Upper lobe of left lung (tissue), 6 donors: Measurements from ENCODE around the gene CHCHD3. TPM values are rescaled to one million over a fixed set of nuclear protein-coding genes. Genes with fewer than 3 reads are reported as not detected.

Source experiments
- ATAC-seq, 2 donors: fragments of 200-7000 bp; cut with Tn5 transposase; one replicate each; pipeline ENCODE4 v1.9.1; 2022; ENCODE audit warnings: mild to moderate bottlenecking in 2 of 2, moderate library complexity in 2 of 2; ENCODE audit not compliant: low FRiP score in 2 of 2
- DNase-seq, 2 donors: peaks; one replicate each; pipeline ENCODE4 v3.0.0-alpha.2; 2019 to 2020
- H3K27ac ChIP-seq, 4 donors: fragments of 200-600 bp; sonication (generic); one replicate each; pipeline ENCODE4 v1.5.1; 2016 to 2019
- H3K27me3 ChIP-seq, 4 donors: fragments of 200-600 bp; sonication (generic); one replicate each; pipeline ENCODE4 v1.5.1; 2017 to 2019
- H3K36me3 ChIP-seq, 4 donors: fragments of 200-600 bp; sonication (generic); one replicate each; pipeline ENCODE4 v1.5.1; 2016 to 2019
- H3K4me1 ChIP-seq, 4 donors: fragments of 200-600 bp; sonication (generic); one replicate each; pipeline ENCODE4 v1.5.1; 2018 to 2019
- H3K4me3 ChIP-seq, 4 donors: fragments of 200-600 bp; sonication (generic); one replicate each; pipeline ENCODE4 v1.5.1; 2017 to 2019; ENCODE audit warnings: mild to moderate bottlenecking in 2 of 4, moderate library complexity in 1 of 4
- H3K9me3 ChIP-seq, 4 donors: fragments of 200-600 bp; sonication (generic); one replicate each; pipeline ENCODE4 v1.5.1; 2018 to 2019
- EP300 ChIP-seq, 4 donors: sonication (generic); formaldehyde crosslinking; IDR thresholded peaks; one replicate each; pipeline ENCODE4 v1.5.1; 2017; ENCODE audit warnings: antibody characterized with exemption in 4 of 4, control low read depth in 2 of 4
- POLR2A ChIP-seq, 4 donors: fragments of 450-650 bp; IDR thresholded peaks; one replicate each; pipeline ENCODE4 v1.5.1; 2016 to 2017; ENCODE audit warnings: antibody characterized with exemption in 4 of 4, mild to moderate bottlenecking in 2 of 4
- POLR2AphosphoS5 ChIP-seq, 2 donors: sonication (generic); formaldehyde crosslinking; IDR thresholded peaks; one replicate each; pipeline ENCODE4 v1.5.1; 2017; ENCODE audit warnings: antibody characterized with exemption in 2 of 2
- WGBS, 2 donors: methylation state at CpG; one replicate each; pipeline ENCODE4 v1.1.5; 2017 to 2018; 5-methylcytosine and 5-hydroxymethylcytosine counted together
- total RNA-seq, 6 donors: library from RNA; depleted of rRNA in 4 of 6; stranded (reverse); fragments of >200 nt in 4 of 6; gene quantifications; one replicate each; pipeline versions ENCODE4 v1.1.0 to v1.2.1, GENCODE V29; 2016 to 2021
- TF ChIP-seq, protein P1 (sequence below), 6 experiments: fragments of 450-650 bp in 4 of 6; fragments of 200-600 bp in 2 of 6; sonication (generic) in 2 of 6; IDR thresholded peaks; one replicate each; pipeline ENCODE4 v1.5.1; 2016 to 2019; ENCODE audit warnings: antibody characterized with exemption in 6 of 6
- donor health status: DM: no; HTN: no; CAD: no; lungs with moderate emphysema.
- donor health status: DM: no; HTN: yes; CAD: no; lungs with severe emphysema.

Gene CHCHD3
- total RNA-seq, 6 donors from 2014 or later = 42.6 to 54.5 (median 48.6) TPM

DNA sequence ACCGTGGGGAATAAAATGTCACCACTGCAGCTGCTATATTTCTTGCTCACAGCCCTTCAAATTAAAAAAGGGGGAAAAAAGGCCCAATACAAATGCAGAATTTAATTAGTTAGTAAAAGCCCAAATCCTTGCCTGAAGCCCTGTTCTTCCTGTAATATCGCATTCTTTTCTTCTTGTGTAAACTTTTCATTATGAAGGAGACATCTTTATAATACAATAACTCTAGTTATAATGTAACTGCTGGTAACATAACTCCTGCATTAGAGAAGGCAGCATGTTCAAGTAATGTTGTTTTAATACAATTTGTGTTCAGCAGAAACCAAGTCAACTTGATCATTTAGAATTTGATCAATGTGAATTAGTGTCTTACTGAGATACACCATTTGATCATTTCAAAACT, 250.9 kb downstream of the CHCHD3 start:
- no peak for ATAC-seq
- Histone ChIP-seq H3K4me1 (no peaks in the 10 kb centered on the region), H3K27ac (no peak overlapping the region), H3K36me3 (no peaks in the 10 kb centered on the region), H3K9me3 (no peaks in the 10 kb centered on the region), H3K27me3 (no peaks in the 10 kb centered on the region), H3K4me3 (no peak overlapping the region)
- WGBS, 2 donors = 72 to 79% methylated on average over 2 of the region's 2 CpGs
- DNase-seq = no peak
- TF ChIP-seq POLR2AphosphoS5 (IDR thresholded peaks at IDR 0.05) (no peak), EP300 (IDR thresholded peaks at IDR 0.05) (no peak), POLR2A (IDR thresholded peaks at IDR 0.05) (no peak)
- TF ChIP-seq, protein P1, sequence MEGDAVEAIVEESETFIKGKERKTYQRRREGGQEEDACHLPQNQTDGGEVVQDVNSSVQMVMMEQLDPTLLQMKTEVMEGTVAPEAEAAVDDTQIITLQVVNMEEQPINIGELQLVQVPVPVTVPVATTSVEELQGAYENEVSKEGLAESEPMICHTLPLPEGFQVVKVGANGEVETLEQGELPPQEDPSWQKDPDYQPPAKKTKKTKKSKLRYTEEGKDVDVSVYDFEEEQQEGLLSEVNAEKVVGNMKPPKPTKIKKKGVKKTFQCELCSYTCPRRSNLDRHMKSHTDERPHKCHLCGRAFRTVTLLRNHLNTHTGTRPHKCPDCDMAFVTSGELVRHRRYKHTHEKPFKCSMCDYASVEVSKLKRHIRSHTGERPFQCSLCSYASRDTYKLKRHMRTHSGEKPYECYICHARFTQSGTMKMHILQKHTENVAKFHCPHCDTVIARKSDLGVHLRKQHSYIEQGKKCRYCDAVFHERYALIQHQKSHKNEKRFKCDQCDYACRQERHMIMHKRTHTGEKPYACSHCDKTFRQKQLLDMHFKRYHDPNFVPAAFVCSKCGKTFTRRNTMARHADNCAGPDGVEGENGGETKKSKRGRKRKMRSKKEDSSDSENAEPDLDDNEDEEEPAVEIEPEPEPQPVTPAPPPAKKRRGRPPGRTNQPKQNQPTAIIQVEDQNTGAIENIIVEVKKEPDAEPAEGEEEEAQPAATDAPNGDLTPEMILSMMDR (IDR thresholded peaks at IDR 0.05) = no peak

DNA sequence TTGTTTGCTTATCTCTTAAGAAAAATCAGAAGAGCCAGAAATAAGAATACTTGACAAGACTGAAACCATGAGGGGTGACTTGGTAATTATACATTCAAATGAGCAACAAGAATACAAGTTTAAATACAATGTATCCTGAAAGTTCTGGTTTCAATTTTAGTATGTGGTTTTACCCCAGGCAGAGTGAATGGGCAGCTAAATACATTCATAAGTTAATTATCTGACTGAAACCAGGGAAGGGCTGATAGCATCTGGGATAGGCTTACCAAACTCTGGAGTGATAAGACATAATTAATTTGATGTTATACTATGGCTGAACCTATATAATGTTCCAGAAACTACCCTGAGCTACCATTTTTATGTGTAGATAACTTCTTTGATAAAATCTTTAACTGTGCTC, 253.4 kb downstream of the CHCHD3 start:
- DNase-seq (no peak), ATAC-seq (no peak)
- Histone ChIP-seq H3K27ac (no peak overlapping the region), H3K4me1 (no peaks in the 10 kb centered on the region), H3K9me3 (no peaks in the 10 kb centered on the region), H3K36me3 (no peaks in the 10 kb centered on the region), H3K27me3 (no peaks in the 10 kb centered on the region), H3K4me3 (no peak overlapping the region)
- TF ChIP-seq POLR2AphosphoS5 (IDR thresholded peaks at IDR 0.05) = no peak
- TF ChIP-seq, protein P1 (IDR thresholded peaks at IDR 0.05) = no peak
- TF ChIP-seq POLR2A (IDR thresholded peaks at IDR 0.05) = no peak
- TF ChIP-seq EP300 (IDR thresholded peaks at IDR 0.05) = no peak

- no peak overlapping the region for H3K4me3 ChIP-seq
- DNase-seq = no peak
- WGBS, 2 donors = 88 to 90% methylated on average over 6 of the region's 6 CpGs
- H3K27ac ChIP-seq = no peak overlapping the region
- no peak for ATAC-seq
- no peaks in the 10 kb centered on the region for H3K9me3 ChIP-seq
- no peak for TF ChIP-seq EP300 (IDR thresholded peaks at IDR 0.05)
- no peak for TF ChIP-seq POLR2AphosphoS5 (IDR thresholded peaks at IDR 0.05)
- no peak for TF ChIP-seq POLR2A (IDR thresholded peaks at IDR 0.05)
- no peaks in the 10 kb centered on the region for H3K27me3 ChIP-seq
- no peaks in the 10 kb centered on the region for H3K4me1 ChIP-seq
- no peaks in the 10 kb centered on the region for H3K36me3 ChIP-seq
Observed at GRCh38 chr7:132825932-132826835, 255.7 kb downstream of the CHCHD3 start.

GRCh38 chr7:132825222-132825621, 256.7 kb downstream of the CHCHD3 start:
- WGBS, 2 donors = 93% methylated on average over 2 of the region's 2 CpGs
- Histone ChIP-seq H3K36me3 (no peaks in the 10 kb centered on the region), H3K27me3 (no peaks in the 10 kb centered on the region), H3K27ac (no peak overlapping the region), H3K4me3 (no peak overlapping the region), H3K4me1 (no peaks in the 10 kb centered on the region), H3K9me3 (no peaks in the 10 kb centered on the region)
- no peak for ATAC-seq
- DNase-seq = no peak
- no peak for TF ChIP-seq POLR2A (IDR thresholded peaks at IDR 0.05)
- TF ChIP-seq POLR2AphosphoS5 (IDR thresholded peaks at IDR 0.05) = no peak
- no peak for TF ChIP-seq EP300 (IDR thresholded peaks at IDR 0.05)
- TF ChIP-seq, protein P1 (IDR thresholded peaks at IDR 0.05) = no peak

GRCh38 chr7:132819648-132820047, 262.2 kb downstream of the CHCHD3 start:
- Histone ChIP-seq H3K27me3 (no peaks in the 10 kb centered on the region), H3K4me3 (no peak overlapping the region), H3K27ac (no peak overlapping the region), H3K36me3 (no peaks in the 10 kb centered on the region), H3K4me1 (no peaks in the 10 kb centered on the region), H3K9me3 (no peaks in the 10 kb centered on the region)
- DNase-seq = peak in 1 of 2 donors; percentile 36
- no peak for ATAC-seq
- WGBS, 2 donors = 95 to 97% methylated on average over 7 of the region's 7 CpGs
- TF ChIP-seq EP300 (IDR thresholded peaks at IDR 0.05) (no peak), POLR2AphosphoS5 (IDR thresholded peaks at IDR 0.05) (no peak), POLR2A (IDR thresholded peaks at IDR 0.05) (no peak)
- TF ChIP-seq, protein P1 (IDR thresholded peaks at IDR 0.05) = no peak
